ENCODE results near the gene GTF2H2C.
"Not testable (repeated sequence)": the region's sequence is repeated elsewhere in the genome, so short reads cannot be mapped to it uniquely, and the experiment has no call there.

GRCh38 chr5:69596114-69596840, 36.3 kb downstream of the GTF2H2C start:
- not testable (repeated sequence) for TF ChIP-seq ETV6 (conservative IDR thresholded peaks at IDR 0.05 in 1 of 2, IDR thresholded peaks at IDR 0.05 in 1 of 2; ENCODE audit: borderline replicate concordance in 1 of 2, low read depth in 1 of 2); POLR2AphosphoS2 (IDR thresholded peaks at IDR 0.05; ENCODE audit: low read depth, low read length); CEBPB (IDR thresholded peaks at IDR 0.05; ENCODE audit: borderline replicate concordance in 1 of 2, low read depth in 2 of 2, low read length in 2 of 2); POLR2AphosphoS5 (IDR thresholded peaks at IDR 0.05; ENCODE audit: low read length); EZH2 (IDR thresholded peaks at IDR 0.05; ENCODE audit: borderline replicate concordance, control insufficient read depth, low read depth, low read length)
- TF ChIP-seq, protein P1, sequence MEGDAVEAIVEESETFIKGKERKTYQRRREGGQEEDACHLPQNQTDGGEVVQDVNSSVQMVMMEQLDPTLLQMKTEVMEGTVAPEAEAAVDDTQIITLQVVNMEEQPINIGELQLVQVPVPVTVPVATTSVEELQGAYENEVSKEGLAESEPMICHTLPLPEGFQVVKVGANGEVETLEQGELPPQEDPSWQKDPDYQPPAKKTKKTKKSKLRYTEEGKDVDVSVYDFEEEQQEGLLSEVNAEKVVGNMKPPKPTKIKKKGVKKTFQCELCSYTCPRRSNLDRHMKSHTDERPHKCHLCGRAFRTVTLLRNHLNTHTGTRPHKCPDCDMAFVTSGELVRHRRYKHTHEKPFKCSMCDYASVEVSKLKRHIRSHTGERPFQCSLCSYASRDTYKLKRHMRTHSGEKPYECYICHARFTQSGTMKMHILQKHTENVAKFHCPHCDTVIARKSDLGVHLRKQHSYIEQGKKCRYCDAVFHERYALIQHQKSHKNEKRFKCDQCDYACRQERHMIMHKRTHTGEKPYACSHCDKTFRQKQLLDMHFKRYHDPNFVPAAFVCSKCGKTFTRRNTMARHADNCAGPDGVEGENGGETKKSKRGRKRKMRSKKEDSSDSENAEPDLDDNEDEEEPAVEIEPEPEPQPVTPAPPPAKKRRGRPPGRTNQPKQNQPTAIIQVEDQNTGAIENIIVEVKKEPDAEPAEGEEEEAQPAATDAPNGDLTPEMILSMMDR (IDR thresholded peaks at IDR 0.05 in 2 of 3, conservative IDR thresholded peaks at IDR 0.05 in 1 of 3; ENCODE audit: control insufficient read depth in 2 of 3, extremely low read depth in 1 of 3, insufficient read depth in 1 of 3, low read depth in 3 of 3, low read length in 3 of 3): not testable (repeated sequence)
- TF ChIP-seq, protein P2, sequence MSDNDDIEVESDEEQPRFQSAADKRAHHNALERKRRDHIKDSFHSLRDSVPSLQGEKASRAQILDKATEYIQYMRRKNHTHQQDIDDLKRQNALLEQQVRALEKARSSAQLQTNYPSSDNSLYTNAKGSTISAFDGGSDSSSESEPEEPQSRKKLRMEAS (IDR thresholded peaks at IDR 0.05; ENCODE audit: low read depth, low read length): not testable (repeated sequence)
- TF ChIP-seq, protein P3, sequence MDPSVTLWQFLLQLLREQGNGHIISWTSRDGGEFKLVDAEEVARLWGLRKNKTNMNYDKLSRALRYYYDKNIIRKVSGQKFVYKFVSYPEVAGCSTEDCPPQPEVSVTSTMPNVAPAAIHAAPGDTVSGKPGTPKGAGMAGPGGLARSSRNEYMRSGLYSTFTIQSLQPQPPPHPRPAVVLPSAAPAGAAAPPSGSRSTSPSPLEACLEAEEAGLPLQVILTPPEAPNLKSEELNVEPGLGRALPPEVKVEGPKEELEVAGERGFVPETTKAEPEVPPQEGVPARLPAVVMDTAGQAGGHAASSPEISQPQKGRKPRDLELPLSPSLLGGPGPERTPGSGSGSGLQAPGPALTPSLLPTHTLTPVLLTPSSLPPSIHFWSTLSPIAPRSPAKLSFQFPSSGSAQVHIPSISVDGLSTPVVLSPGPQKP (IDR thresholded peaks at IDR 0.05; ENCODE audit: low read depth, low read length): not testable (repeated sequence)
